Left ventricle myocardium inferior (tissue), 1 donor: Measurements from ENCODE around the gene CPSF2. TPM values are rescaled to one million over a fixed set of nuclear protein-coding genes. Genes with fewer than 3 reads are reported as not detected.

Source experiments
- DNase-seq: peaks from one replicate; pipeline ENCODE4 v3.0.0-alpha.2; 2020
- H3K27ac ChIP-seq: fragments of 200-600 bp; replicated peaks from 2 replicates; pipeline ENCODE4 v1.8.0; 2021
- H3K27me3 ChIP-seq: fragments of 200-600 bp; 2 replicates; pipeline ENCODE4 v1.8.0; 2021; ENCODE audit warnings: low read depth
- H3K36me3 ChIP-seq: fragments of 200-600 bp; 2 replicates; pipeline ENCODE4 v1.8.0; 2021
- H3K4me1 ChIP-seq: fragments of 200-600 bp; 2 replicates; pipeline ENCODE4 v1.8.0; 2021
- H3K4me3 ChIP-seq: fragments of 200-600 bp; 2 replicates; pipeline ENCODE4 v1.8.0; 2021; ENCODE audit warnings: mild to moderate bottlenecking, moderate library complexity
- H3K9me3 ChIP-seq: fragments of 200-600 bp; replicated peaks from 2 replicates; pipeline ENCODE4 v1.8.0; 2021
- intact Hi-C: fragments of 100-400 bp; cut with micrococcal nuclease; formaldehyde crosslinking; loops from one replicate; pipeline ENCODE4 v1.11.0; 2022
- total RNA-seq: library from RNA; stranded (reverse); fragmentation: NEBNext Ultra II Directional; extraction: Animal tissue kit (Norgen Biotek cat#: 25700); gene quantifications from one replicate; pipeline ENCODE4 v1.2.1, GENCODE V29; 2021
- TF ChIP-seq, protein P1 (sequence below): fragments of 200-600 bp; IDR thresholded peaks from 2 replicates; pipeline ENCODE4 v1.8.0; 2021; ENCODE audit warnings: antibody characterized with exemption, mild to moderate bottlenecking, borderline replicate concordance
- donor health status: DM: no; HTN: yes; CAD: no; lungs with severe emphysema.

Gene CPSF2
- total RNA-seq, 1 donor from 2014 or later, result 41.4 TPM

DNA sequence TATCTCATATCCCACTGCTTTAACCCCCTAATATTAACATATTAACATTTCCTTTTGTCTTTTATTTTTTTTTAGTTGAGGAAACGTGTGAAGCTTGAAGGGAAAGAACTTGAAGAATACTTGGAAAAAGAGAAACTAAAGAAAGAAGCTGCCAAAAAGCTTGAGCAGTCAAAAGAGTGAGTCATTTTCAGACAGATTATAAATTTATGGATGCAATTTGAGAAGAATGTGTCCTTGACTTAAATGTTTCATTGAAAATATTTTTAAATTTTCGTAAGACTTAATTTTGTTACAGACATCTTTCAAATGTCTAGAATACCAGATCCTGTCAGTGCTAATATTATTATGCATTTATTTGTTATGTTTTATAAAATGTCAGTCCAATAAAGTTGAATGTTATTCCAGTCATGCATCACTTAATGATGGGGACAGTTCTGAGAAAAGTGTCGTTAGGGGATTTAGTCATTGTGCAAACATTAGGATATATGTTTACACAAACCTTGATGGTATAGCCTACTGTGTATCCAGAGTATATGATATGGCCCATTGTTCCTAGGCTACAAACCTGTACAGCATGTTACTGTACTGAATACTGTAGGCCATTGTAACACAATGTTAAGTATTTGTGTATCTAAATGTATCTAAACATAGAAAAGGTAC lies 32.6 kb downstream of the CPSF2 start:
- H3K4me1 ChIP-seq, result no peaks in the 10 kb centered on the region
- peaks cover 82% of the 10 kb centered on the region for H3K36me3 ChIP-seq
- H3K27ac ChIP-seq, result no peak overlapping the region
- H3K4me3 ChIP-seq, result no peak overlapping the region
- TF ChIP-seq, protein P1, sequence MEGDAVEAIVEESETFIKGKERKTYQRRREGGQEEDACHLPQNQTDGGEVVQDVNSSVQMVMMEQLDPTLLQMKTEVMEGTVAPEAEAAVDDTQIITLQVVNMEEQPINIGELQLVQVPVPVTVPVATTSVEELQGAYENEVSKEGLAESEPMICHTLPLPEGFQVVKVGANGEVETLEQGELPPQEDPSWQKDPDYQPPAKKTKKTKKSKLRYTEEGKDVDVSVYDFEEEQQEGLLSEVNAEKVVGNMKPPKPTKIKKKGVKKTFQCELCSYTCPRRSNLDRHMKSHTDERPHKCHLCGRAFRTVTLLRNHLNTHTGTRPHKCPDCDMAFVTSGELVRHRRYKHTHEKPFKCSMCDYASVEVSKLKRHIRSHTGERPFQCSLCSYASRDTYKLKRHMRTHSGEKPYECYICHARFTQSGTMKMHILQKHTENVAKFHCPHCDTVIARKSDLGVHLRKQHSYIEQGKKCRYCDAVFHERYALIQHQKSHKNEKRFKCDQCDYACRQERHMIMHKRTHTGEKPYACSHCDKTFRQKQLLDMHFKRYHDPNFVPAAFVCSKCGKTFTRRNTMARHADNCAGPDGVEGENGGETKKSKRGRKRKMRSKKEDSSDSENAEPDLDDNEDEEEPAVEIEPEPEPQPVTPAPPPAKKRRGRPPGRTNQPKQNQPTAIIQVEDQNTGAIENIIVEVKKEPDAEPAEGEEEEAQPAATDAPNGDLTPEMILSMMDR, result no peak
- H3K27me3 ChIP-seq, result no peaks in the 10 kb centered on the region
- no peak for DNase-seq
- intact Hi-C loops, result no loop called here
- H3K9me3 ChIP-seq, result no peaks in the 10 kb centered on the region

DNA sequence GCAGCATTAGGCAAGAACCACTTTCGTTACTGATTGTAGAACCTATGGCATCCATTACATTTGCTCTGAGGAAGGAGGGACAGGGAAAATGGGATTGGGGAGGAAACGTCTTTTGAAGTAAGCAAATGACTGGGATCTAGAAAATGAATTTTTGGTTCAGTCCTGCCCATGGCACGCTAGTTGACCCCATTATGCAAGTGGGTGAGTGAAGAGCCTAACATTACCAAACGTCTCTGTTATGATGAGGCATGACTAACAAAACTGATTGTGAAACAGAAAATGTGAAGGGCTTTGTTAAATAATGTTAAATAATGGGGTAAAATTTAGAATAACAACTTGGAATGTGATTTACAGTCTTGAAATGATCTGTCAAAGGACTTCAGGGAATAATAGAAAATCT lies 38.9 kb downstream of the CPSF2 start:
- Histone ChIP-seq H3K27me3 (no peaks in the 10 kb centered on the region), H3K27ac (no peak overlapping the region)
- intact Hi-C loops, result no loop called here

DNA sequence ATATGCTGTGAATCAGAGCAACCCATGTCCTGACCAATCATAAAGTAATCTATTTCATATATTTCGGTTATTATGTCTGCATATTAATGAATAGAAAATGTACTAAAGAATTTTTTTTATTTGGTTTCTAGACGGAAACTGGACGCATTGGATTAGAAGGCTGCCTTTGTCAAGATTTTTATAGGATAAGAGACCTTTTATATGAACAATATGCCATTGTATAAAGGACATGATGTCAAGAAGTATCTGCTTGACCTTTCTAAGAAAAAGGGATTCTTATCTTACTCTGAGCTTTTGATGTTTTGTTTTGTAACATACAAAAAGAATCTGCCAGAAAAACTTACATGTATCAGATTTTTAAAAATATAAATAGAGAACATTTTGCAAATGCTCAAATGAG lies 39.8 kb downstream of the CPSF2 start:
- Histone ChIP-seq H3K27me3 (no peaks in the 10 kb centered on the region), H3K9me3 (peaks cover 10% of the 10 kb centered on the region), H3K4me1 (no peaks in the 10 kb centered on the region), H3K36me3 (peaks cover 98% of the 10 kb centered on the region), H3K27ac (no peak overlapping the region), H3K4me3 (no peak overlapping the region)
- intact Hi-C loops, result no loop called here
- no peak for DNase-seq
- TF ChIP-seq, protein P1, result no peak

More for the DNA sequence above, 38.9 kb downstream of the CPSF2 start:
- DNase-seq, result no peak
- TF ChIP-seq, protein P1, result no peak
- peaks cover 98% of the 10 kb centered on the region for H3K36me3 ChIP-seq
- H3K4me3 ChIP-seq, result no peak overlapping the region
- H3K4me1 ChIP-seq, result no peaks in the 10 kb centered on the region
- H3K9me3 ChIP-seq, result peaks cover 6% of the 10 kb centered on the region

DNA sequence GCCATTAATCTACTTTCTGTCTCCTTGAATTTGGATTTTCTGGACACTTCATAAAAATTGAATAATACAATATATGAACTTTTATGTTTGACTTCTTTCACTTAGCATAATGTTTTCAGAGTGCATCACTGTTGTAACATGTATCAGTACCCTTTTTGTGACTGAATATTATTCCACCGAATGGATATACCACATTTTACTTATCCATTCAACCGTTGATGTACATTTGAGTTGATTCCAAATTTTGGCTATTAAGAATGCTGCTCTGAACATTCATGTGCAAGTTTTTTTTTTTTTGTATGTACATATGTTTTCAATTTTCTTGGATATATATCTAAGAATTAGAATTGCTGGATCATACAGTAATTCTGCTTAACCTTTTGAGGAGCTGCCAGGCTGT lies 43.2 kb downstream of the CPSF2 start:
- peaks cover 12% of the 10 kb centered on the region for H3K9me3 ChIP-seq
- DNase-seq, result no peak
- H3K4me1 ChIP-seq, result no peaks in the 10 kb centered on the region
- intact Hi-C loops, result no loop called here
- H3K4me3 ChIP-seq, result no peak overlapping the region
- no peak overlapping the region for H3K27ac ChIP-seq
- H3K27me3 ChIP-seq, result no peaks in the 10 kb centered on the region
- TF ChIP-seq, protein P1, result no peak
- H3K36me3 ChIP-seq, result peaks cover 84% of the 10 kb centered on the region

DNA sequence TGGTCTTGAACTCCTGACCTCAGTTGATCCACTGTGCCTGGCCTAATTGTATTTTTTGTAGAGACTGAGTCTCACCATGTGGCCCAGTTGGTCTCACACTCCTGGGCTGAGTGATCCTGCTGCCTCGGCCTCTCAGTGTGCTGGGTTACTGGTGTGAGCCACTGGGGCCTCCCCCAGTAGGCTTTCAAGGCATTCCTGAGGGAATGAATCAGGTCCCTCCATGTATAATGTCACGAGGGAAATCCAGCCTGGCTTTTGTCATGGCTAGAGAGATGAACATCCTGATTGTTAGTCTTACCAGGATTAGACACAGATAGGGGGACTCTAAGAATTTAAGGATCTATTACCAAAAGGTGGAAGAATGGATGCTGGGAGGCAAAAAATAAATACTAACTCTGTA lies 51.9 kb downstream of the CPSF2 start:
- no peak for DNase-seq
- no peaks in the 10 kb centered on the region for H3K9me3 ChIP-seq
- TF ChIP-seq, protein P1, result no peak
- H3K36me3 ChIP-seq, result peaks cover 6% of the 10 kb centered on the region
- H3K27me3 ChIP-seq, result no peaks in the 10 kb centered on the region
- no peak overlapping the region for H3K4me3 ChIP-seq
- H3K4me1 ChIP-seq, result no peaks in the 10 kb centered on the region
- intact Hi-C loops, result no loop called here
- no peak overlapping the region for H3K27ac ChIP-seq
